GM23338 (cell line): Measurements from ENCODE around the gene LIMA1. TPM values are rescaled to one million over a fixed set of nuclear protein-coding genes. Genes with fewer than 3 reads are reported as not detected.
A peak's percentile ranks its signal among the peaks of the same experiment; 100 is the strongest.

Experiments used
- ATAC-seq: fragments of 200-7000 bp; cut with Tn5 transposase; 3 replicates; pipeline ENCODE4 v1.9.1; 2020
- DNase-seq: peaks from one replicate; pipeline ENCODE4 v3.0.0-alpha.2; 2015; ENCODE audit warnings: low spot score
- H2AFZ ChIP-seq: fragments of 200-600 bp; sonication (generic); 2 replicates; pipeline ENCODE4 v1.8.0; 2016; ENCODE audit warnings: antibody characterized with exemption, mild to moderate bottlenecking, moderate library complexity
- H3F3A ChIP-seq: fragments of 200-600 bp; sonication (generic); replicated peaks from 2 replicates; pipeline ENCODE4 v1.8.0; 2017; ENCODE audit warnings: antibody characterized with exemption, mixed run types, low read depth
- H3K27ac ChIP-seq: fragments of 200-600 bp; sonication (generic); 2 replicates; pipeline ENCODE4 v1.6.1; 2016; ENCODE audit warnings: low read depth
- H3K27me3 ChIP-seq: fragments of 200-600 bp; sonication (generic); 2 replicates; pipeline ENCODE4 v1.8.0; 2016; ENCODE audit warnings: mild to moderate bottlenecking, mixed run types, moderate library complexity; ENCODE audit not compliant: insufficient read depth
- H3K36me3 ChIP-seq: fragments of 200-600 bp; sonication (generic); 2 replicates; pipeline ENCODE4 v1.8.0; 2016; ENCODE audit warnings: mild to moderate bottlenecking; ENCODE audit not compliant: insufficient read depth
- H3K4me1 ChIP-seq: fragments of 200-600 bp; sonication (generic); 2 replicates; pipeline ENCODE4 v1.8.0; 2016; ENCODE audit warnings: mild to moderate bottlenecking, moderate library complexity; ENCODE audit not compliant: insufficient read depth
- H3K4me2 ChIP-seq: fragments of 200-600 bp; sonication (generic); 2 replicates; pipeline ENCODE4 v1.7.1; 2017; ENCODE audit warnings: mixed run types
- H3K4me3 ChIP-seq: fragments of 200-600 bp; sonication (generic); 2 replicates; pipeline ENCODE4 v1.6.1; 2016; ENCODE audit warnings: mixed run types
- H3K79me2 ChIP-seq: fragments of 200-600 bp; sonication (generic); replicated peaks from 2 replicates; pipeline ENCODE4 v1.8.0; 2017; ENCODE audit warnings: mild to moderate bottlenecking; ENCODE audit not compliant: insufficient read depth
- H3K9me2 ChIP-seq: fragments of 200-600 bp; sonication (generic); 2 replicates; pipeline ENCODE4 v1.8.0; 2017; ENCODE audit not compliant: insufficient read depth
- H4K20me1 ChIP-seq: fragments of 200-600 bp; sonication (generic); replicated peaks from 2 replicates; pipeline ENCODE4 v1.8.0; 2017; ENCODE audit warnings: mild to moderate bottlenecking; ENCODE audit not compliant: insufficient read depth
- H3K27ac Mint-ChIP-seq: 2 replicates; pipeline ENCODE4 v1.8.0; 2020; ENCODE audit warnings: inconsistent platforms, mild to moderate bottlenecking, moderate library complexity, mixed read lengths
- H3K27me3 Mint-ChIP-seq: 3 replicates; pipeline ENCODE4 v1.8.0; 2022; ENCODE audit warnings: low read depth, mild to moderate bottlenecking, moderate library complexity, mixed read lengths, inconsistent platforms; ENCODE audit not compliant: insufficient read depth, poor library complexity
- H3K36me3 Mint-ChIP-seq: 3 replicates; pipeline ENCODE4 v1.8.0; 2021; ENCODE audit warnings: low read depth, mild to moderate bottlenecking, inconsistent platforms, moderate library complexity, mixed read lengths
- H3K4me1 Mint-ChIP-seq: 3 replicates; pipeline ENCODE4 v1.8.0; 2020; ENCODE audit warnings: mild to moderate bottlenecking, inconsistent platforms, mixed read lengths
- H3K4me3 Mint-ChIP-seq: 3 replicates; pipeline ENCODE4 v1.8.0; 2021; ENCODE audit warnings: moderate library complexity, mild to moderate bottlenecking, inconsistent platforms, mixed read lengths
- H3K9me3 Mint-ChIP-seq: 3 replicates; pipeline ENCODE4 v1.8.0; 2020; ENCODE audit warnings: moderate library complexity, mild to moderate bottlenecking, inconsistent platforms, mixed read lengths
- CREB1 ChIP-seq: fragments of 250-450 bp; sonication (Bioruptor Pico); IDR thresholded peaks from 2 replicates; pipeline ENCODE4 v1.5.0; 2020; ENCODE audit warnings: low read depth, mild to moderate bottlenecking, moderate library complexity
- EZH2 ChIP-seq: fragments of 200-600 bp; sonication (generic); IDR thresholded peaks from one replicate; pipeline ENCODE4 v1.8.0; 2017; ENCODE audit warnings: antibody characterized with exemption, mild to moderate bottlenecking, low read depth; ENCODE audit not compliant: unreplicated experiment
- EZH2phosphoT487 ChIP-seq: fragments of 200-600 bp; sonication (generic); IDR thresholded peaks from one replicate; pipeline ENCODE4 v1.8.1; 2018; ENCODE audit warnings: antibody characterized with exemption; ENCODE audit not compliant: unreplicated experiment
- JUNB ChIP-seq: IDR thresholded peaks from one replicate; pipeline ENCODE4 v1.6.1; 2016; ENCODE audit warnings: antibody characterized with exemption; ENCODE audit not compliant: unreplicated experiment
- NANOG ChIP-seq: IDR thresholded peaks from 2 replicates; pipeline ENCODE4 v1.6.1; 2016; ENCODE audit warnings: antibody characterized with exemption, borderline replicate concordance
- POLR2AphosphoS5 ChIP-seq: IDR thresholded peaks from 2 replicates; pipeline ENCODE4 v1.6.1; 2016; ENCODE audit warnings: antibody characterized with exemption, low read depth
- STAT1 ChIP-seq: IDR thresholded peaks from one replicate; pipeline ENCODE4 v1.6.1; 2016; ENCODE audit warnings: antibody characterized with exemption; ENCODE audit not compliant: unreplicated experiment
- ZNF114 ChIP-seq: fragments of 250-450 bp; sonication (Bioruptor Pico); IDR thresholded peaks from 2 replicates; pipeline ENCODE4 v1.5.0; 2020; ENCODE audit warnings: mild to moderate bottlenecking, moderate library complexity
- ZNF331 ChIP-seq: fragments of 250-450 bp; sonication (Bioruptor Pico); IDR thresholded peaks from 2 replicates; pipeline ENCODE4 v1.5.0; 2020; ENCODE audit warnings: low read depth, mild to moderate bottlenecking, moderate library complexity
- polyA plus RNA-seq: library from polyadenylated mRNA; unstranded; fragments of >200 nt; fragmentation: Nextera tagmentation; extraction: Ambion mirVana; gene quantifications from 2 replicates; pipeline ENCODE4 v1.2.1, GENCODE V29; 2016
- total RNA-seq: library from RNA; depleted of rRNA; stranded (reverse); fragments of >200 nt; shearing (Covaris generic); gene quantifications from 2 replicates; pipeline ENCODE4 v1.2.3, GENCODE V29; 2014
- TF ChIP-seq, protein P1 (sequence below): IDR thresholded peaks from one replicate; pipeline ENCODE4 v1.6.1; 2018; ENCODE audit warnings: antibody characterized with exemption; ENCODE audit not compliant: unreplicated experiment
- TF ChIP-seq, protein P2 (sequence below): IDR thresholded peaks from 2 replicates; pipeline ENCODE4 v1.6.1; 2016; ENCODE audit warnings: antibody characterized with exemption
- TF ChIP-seq, protein P3 (sequence below): fragments of 250-450 bp; sonication (Bioruptor Pico); IDR thresholded peaks from 2 replicates; pipeline ENCODE4 v1.5.0; 2020; ENCODE audit warnings: mild to moderate bottlenecking, moderate library complexity
- TF ChIP-seq, protein P4 (sequence below), 2 experiments: fragments of 200-600 bp in 1 of 2; sonication (generic) in 1 of 2; conservative IDR thresholded peaks; 2 replicates each; pipeline versions ENCODE4 v1.5.1 to v1.6.1; 2016 to 2017; ENCODE audit warnings: antibody characterized with exemption in 2 of 2, low read depth in 2 of 2, mild to moderate bottlenecking in 2 of 2, moderate library complexity in 1 of 2

LIMA1 gene
- total and polyA plus RNA-seq, 2 experiments from 2014 or later = 27.7 to 29.6 TPM

DNA sequence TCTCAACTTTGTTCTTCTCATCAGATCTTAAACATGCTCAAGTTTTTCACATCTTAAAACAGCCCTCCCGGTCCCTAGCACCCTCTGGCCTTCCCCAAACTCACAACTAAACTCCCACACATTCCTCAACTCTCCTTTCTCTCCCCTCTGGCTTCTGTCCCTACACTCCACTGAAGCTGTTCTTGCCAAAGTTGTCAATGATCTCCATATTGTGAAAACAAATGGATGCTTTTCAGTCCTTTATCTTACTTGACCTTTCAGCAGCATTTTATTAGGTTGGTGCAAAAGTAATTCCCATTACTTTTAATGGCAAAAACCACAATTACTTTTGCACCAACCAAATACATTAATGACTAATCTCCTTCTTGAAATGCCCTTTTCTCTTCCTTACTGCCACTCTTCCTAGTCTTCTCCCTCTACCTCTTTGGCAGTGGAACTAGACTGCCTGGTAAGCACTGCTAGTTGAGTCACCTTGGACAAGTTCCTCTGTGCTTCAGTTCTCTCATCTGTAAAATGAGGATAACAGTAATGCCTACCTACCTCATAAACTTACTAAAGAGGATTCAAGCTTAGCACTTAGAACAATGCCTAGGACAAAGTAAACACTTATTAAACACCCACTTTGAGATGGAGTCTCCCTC lies 132.2 kb downstream of the LIMA1 start:
- no peaks in the 10 kb centered on the region for H3F3A ChIP-seq

More for the DNA sequence above, 132.2 kb downstream of the LIMA1 start:
- no peak overlapping the region for H3K4me2 ChIP-seq
- DNase-seq = no peak
- no peaks in the 10 kb centered on the region; the same call in 1 of the 2 replicates for H3K4me1 ChIP-seq
- H3K27ac Mint-ChIP-seq = peak overlapping the region; percentile 2; the same call in 1 of the 2 replicates
- TF ChIP-seq CREB1 (CRISPR knock-in tag) (no peak), STAT1 (no peak), EZH2 (no peak), EZH2phosphoT487 (no peak), JUNB (no peak), ZNF331 (no peak), ZNF114 (no peak), POLR2AphosphoS5 (no peak), NANOG (no peak)
- TF ChIP-seq, protein P1, sequence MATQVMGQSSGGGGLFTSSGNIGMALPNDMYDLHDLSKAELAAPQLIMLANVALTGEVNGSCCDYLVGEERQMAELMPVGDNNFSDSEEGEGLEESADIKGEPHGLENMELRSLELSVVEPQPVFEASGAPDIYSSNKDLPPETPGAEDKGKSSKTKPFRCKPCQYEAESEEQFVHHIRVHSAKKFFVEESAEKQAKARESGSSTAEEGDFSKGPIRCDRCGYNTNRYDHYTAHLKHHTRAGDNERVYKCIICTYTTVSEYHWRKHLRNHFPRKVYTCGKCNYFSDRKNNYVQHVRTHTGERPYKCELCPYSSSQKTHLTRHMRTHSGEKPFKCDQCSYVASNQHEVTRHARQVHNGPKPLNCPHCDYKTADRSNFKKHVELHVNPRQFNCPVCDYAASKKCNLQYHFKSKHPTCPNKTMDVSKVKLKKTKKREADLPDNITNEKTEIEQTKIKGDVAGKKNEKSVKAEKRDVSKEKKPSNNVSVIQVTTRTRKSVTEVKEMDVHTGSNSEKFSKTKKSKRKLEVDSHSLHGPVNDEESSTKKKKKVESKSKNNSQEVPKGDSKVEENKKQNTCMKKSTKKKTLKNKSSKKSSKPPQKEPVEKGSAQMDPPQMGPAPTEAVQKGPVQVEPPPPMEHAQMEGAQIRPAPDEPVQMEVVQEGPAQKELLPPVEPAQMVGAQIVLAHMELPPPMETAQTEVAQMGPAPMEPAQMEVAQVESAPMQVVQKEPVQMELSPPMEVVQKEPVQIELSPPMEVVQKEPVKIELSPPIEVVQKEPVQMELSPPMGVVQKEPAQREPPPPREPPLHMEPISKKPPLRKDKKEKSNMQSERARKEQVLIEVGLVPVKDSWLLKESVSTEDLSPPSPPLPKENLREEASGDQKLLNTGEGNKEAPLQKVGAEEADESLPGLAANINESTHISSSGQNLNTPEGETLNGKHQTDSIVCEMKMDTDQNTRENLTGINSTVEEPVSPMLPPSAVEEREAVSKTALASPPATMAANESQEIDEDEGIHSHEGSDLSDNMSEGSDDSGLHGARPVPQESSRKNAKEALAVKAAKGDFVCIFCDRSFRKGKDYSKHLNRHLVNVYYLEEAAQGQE = no peak
- TF ChIP-seq, protein P2, sequence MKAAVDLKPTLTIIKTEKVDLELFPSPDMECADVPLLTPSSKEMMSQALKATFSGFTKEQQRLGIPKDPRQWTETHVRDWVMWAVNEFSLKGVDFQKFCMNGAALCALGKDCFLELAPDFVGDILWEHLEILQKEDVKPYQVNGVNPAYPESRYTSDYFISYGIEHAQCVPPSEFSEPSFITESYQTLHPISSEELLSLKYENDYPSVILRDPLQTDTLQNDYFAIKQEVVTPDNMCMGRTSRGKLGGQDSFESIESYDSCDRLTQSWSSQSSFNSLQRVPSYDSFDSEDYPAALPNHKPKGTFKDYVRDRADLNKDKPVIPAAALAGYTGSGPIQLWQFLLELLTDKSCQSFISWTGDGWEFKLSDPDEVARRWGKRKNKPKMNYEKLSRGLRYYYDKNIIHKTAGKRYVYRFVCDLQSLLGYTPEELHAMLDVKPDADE = no peak
- TF ChIP-seq, protein P3, sequence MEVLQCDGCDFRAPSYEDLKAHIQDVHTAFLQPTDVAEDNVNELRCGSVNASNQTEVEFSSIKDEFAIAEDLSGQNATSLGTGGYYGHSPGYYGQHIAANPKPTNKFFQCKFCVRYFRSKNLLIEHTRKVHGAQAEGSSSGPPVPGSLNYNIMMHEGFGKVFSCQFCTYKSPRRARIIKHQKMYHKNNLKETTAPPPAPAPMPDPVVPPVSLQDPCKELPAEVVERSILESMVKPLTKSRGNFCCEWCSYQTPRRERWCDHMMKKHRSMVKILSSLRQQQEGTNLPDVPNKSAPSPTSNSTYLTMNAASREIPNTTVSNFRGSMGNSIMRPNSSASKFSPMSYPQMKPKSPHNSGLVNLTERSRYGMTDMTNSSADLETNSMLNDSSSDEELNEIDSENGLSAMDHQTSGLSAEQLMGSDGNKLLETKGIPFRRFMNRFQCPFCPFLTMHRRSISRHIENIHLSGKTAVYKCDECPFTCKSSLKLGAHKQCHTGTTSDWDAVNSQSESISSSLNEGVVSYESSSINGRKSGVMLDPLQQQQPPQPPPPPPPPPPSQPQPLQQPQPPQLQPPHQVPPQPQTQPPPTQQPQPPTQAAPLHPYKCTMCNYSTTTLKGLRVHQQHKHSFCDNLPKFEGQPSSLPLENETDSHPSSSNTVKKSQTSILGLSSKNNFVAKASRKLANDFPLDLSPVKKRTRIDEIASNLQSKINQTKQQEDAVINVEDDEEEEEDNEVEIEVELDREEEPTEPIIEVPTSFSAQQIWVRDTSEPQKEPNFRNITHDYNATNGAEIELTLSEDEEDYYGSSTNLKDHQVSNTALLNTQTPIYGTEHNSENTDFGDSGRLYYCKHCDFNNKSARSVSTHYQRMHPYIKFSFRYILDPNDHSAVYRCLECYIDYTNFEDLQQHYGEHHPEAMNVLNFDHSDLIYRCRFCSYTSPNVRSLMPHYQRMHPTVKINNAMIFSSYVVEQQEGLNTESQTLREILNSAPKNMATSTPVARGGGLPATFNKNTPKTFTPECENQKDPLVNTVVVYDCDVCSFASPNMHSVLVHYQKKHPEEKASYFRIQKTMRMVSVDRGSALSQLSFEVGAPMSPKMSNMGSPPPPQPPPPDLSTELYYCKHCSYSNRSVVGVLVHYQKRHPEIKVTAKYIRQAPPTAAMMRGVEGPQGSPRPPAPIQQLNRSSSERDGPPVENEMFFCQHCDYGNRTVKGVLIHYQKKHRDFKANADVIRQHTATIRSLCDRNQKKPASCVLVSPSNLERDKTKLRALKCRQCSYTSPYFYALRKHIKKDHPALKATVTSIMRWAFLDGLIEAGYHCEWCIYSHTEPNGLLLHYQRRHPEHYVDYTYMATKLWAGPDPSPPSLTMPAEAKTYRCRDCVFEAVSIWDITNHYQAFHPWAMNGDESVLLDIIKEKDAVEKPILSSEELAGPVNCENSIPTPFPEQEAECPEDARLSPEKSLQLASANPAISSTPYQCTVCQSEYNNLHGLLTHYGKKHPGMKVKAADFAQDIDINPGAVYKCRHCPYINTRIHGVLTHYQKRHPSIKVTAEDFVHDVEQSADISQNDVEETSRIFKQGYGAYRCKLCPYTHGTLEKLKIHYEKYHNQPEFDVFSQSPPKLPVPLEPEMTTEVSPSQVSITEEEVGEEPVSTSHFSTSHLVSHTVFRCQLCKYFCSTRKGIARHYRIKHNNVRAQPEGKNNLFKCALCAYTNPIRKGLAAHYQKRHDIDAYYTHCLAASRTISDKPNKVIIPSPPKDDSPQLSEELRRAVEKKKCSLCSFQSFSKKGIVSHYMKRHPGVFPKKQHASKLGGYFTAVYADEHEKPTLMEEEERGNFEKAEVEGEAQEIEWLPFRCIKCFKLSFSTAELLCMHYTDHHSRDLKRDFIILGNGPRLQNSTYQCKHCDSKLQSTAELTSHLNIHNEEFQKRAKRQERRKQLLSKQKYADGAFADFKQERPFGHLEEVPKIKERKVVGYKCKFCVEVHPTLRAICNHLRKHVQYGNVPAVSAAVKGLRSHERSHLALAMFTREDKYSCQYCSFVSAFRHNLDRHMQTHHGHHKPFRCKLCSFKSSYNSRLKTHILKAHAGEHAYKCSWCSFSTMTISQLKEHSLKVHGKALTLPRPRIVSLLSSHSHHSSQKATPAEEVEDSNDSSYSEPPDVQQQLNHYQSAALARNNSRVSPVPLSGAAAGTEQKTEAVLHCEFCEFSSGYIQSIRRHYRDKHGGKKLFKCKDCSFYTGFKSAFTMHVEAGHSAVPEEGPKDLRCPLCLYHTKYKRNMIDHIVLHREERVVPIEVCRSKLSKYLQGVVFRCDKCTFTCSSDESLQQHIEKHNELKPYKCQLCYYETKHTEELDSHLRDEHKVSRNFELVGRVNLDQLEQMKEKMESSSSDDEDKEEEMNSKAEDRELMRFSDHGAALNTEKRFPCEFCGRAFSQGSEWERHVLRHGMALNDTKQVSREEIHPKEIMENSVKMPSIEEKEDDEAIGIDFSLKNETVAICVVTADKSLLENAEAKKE = no peak
- TF ChIP-seq, protein P4, sequence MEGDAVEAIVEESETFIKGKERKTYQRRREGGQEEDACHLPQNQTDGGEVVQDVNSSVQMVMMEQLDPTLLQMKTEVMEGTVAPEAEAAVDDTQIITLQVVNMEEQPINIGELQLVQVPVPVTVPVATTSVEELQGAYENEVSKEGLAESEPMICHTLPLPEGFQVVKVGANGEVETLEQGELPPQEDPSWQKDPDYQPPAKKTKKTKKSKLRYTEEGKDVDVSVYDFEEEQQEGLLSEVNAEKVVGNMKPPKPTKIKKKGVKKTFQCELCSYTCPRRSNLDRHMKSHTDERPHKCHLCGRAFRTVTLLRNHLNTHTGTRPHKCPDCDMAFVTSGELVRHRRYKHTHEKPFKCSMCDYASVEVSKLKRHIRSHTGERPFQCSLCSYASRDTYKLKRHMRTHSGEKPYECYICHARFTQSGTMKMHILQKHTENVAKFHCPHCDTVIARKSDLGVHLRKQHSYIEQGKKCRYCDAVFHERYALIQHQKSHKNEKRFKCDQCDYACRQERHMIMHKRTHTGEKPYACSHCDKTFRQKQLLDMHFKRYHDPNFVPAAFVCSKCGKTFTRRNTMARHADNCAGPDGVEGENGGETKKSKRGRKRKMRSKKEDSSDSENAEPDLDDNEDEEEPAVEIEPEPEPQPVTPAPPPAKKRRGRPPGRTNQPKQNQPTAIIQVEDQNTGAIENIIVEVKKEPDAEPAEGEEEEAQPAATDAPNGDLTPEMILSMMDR (conservative IDR thresholded peaks at IDR 0.05; ENCODE audit: low read depth in 2 of 2) = no peak
- H3K9me3 Mint-ChIP-seq = no peaks in the 10 kb centered on the region
- H3K27me3 ChIP-seq = no peaks in the 10 kb centered on the region
- H4K20me1 ChIP-seq = peaks cover 31% of the 10 kb centered on the region
- no peak overlapping the region for H2AFZ ChIP-seq
- H3K27ac ChIP-seq = no peak overlapping the region
- H3K4me3 ChIP-seq = no peak overlapping the region
- H3K36me3 ChIP-seq = no peaks in the 10 kb centered on the region
- no peaks in the 10 kb centered on the region for H3K9me2 ChIP-seq
- H3K36me3 Mint-ChIP-seq = no peaks in the 10 kb centered on the region
- H3K79me2 ChIP-seq = peaks cover 84% of the 10 kb centered on the region
- no peaks in the 10 kb centered on the region for H3K27me3 Mint-ChIP-seq
- no peak overlapping the region for H3K4me3 Mint-ChIP-seq
- no peak for ATAC-seq
- H3K4me1 Mint-ChIP-seq = no peaks in the 10 kb centered on the region
